ENCODE results near the gene SOX18. TPM values are rescaled to one million over a fixed set of nuclear protein-coding genes. Genes with fewer than 3 reads are reported as not detected.

Gene SOX18
- total and polyA plus RNA-seq, 2 of the 13 experiments (the other 11 are each of a cell fraction or from before 2014, with no cell fraction given), result 1.6 to 1.9 TPM

DNA sequence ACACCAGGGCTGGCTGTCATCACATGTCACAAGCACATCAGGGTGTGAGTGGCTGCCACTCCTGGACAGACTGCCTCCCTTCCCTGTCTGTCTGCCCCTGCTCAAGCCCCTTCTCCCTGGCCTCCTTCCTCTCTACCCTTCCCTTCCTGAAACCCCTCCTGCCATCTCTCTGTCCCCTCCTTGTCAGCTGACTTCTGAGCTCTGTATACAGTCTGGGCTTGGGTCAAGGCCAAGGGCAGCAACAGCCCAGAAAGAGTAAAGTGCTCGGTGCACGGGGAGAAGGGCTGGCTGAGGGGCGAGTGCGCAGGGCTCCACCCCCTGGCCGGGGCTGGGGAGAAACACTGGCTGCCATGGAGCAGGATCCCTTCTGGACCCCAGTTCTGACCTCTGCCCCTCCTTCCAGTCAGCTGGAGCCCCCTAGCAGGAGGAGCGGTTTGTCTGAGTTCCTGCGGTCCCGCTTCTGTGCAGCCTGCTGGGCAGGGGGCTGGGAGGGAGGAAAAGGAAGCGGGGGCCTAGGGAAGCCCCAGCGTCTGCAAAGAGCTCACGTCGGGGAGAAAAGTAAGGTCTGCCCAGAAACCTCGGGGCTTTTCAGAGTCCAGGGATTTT is 32.8 kb upstream of the SOX18 start (continued):
- TF ChIP-seq, protein P1, sequence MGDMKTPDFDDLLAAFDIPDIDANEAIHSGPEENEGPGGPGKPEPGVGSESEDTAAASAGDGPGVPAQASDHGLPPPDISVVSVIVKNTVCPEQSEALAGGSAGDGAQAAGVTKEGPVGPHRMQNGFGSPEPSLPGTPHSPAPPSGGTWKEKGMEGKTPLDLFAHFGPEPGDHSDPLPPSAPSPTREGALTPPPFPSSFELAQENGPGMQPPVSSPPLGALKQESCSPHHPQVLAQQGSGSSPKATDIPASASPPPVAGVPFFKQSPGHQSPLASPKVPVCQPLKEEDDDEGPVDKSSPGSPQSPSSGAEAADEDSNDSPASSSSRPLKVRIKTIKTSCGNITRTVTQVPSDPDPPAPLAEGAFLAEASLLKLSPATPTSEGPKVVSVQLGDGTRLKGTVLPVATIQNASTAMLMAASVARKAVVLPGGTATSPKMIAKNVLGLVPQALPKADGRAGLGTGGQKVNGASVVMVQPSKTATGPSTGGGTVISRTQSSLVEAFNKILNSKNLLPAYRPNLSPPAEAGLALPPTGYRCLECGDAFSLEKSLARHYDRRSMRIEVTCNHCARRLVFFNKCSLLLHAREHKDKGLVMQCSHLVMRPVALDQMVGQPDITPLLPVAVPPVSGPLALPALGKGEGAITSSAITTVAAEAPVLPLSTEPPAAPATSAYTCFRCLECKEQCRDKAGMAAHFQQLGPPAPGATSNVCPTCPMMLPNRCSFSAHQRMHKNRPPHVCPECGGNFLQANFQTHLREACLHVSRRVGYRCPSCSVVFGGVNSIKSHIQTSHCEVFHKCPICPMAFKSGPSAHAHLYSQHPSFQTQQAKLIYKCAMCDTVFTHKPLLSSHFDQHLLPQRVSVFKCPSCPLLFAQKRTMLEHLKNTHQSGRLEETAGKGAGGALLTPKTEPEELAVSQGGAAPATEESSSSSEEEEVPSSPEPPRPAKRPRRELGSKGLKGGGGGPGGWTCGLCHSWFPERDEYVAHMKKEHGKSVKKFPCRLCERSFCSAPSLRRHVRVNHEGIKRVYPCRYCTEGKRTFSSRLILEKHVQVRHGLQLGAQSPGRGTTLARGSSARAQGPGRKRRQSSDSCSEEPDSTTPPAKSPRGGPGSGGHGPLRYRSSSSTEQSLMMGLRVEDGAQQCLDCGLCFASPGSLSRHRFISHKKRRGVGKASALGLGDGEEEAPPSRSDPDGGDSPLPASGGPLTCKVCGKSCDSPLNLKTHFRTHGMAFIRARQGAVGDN (CRISPR knock-in tag; IDR thresholded peaks at IDR 0.05), result peak; percentile 42; the same call in 1 of the 2 replicates
- TF ChIP-seq, protein P2, sequence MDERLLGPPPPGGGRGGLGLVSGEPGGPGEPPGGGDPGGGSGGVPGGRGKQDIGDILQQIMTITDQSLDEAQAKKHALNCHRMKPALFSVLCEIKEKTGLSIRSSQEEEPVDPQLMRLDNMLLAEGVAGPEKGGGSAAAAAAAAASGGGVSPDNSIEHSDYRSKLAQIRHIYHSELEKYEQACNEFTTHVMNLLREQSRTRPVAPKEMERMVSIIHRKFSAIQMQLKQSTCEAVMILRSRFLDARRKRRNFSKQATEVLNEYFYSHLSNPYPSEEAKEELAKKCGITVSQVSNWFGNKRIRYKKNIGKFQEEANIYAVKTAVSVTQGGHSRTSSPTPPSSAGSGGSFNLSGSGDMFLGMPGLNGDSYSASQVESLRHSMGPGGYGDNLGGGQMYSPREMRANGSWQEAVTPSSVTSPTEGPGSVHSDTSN (CRISPR knock-in tag; IDR thresholded peaks at IDR 0.05), result peak; percentile 50; the same call in 1 of the 2 replicates
- TF ChIP-seq, protein P3, sequence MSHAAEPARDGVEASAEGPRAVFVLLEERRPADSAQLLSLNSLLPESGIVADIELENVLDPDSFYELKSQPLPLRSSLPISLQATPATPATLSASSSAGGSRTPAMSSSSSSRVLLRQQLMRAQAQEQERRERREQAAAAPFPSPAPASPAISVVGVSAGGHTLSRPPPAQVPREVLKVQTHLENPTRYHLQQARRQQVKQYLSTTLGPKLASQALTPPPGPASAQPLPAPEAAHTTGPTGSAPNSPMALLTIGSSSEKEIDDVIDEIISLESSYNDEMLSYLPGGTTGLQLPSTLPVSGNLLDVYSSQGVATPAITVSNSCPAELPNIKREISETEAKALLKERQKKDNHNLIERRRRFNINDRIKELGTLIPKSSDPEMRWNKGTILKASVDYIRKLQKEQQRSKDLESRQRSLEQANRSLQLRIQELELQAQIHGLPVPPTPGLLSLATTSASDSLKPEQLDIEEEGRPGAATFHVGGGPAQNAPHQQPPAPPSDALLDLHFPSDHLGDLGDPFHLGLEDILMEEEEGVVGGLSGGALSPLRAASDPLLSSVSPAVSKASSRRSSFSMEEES (CRISPR knock-in tag; IDR thresholded peaks at IDR 0.05), result peak; percentile 86; the same call in 1 of the 2 replicates
- TF ChIP-seq PAF1 (CRISPR knock-in tag; IDR thresholded peaks at IDR 0.05) (no peak), PPARG (CRISPR knock-in tag; conservative IDR thresholded peaks at IDR 0.05) (0 out of 2 replicates have a peak, but pooled peaks have one; percentile 54), MYC (CRISPR knock-in tag; IDR thresholded peaks at IDR 0.05; ENCODE audit: borderline replicate concordance) (peak; percentile 30; the same call in 1 of the 2 replicates), ZNF598 (CRISPR knock-in tag; IDR thresholded peaks at IDR 0.05; ENCODE audit: borderline replicate concordance) (no peak), NCOA2 (CRISPR knock-in tag; IDR thresholded peaks at IDR 0.05) (0 out of 2 replicates have a peak, but pooled peaks have one; percentile 61), HDAC1 (CRISPR knock-in tag; IDR thresholded peaks at IDR 0.05) (peak; percentile 68), KLF12 (CRISPR knock-in tag; IDR thresholded peaks at IDR 0.05; ENCODE audit: borderline replicate concordance) (0 out of 2 replicates have a peak, but pooled peaks have one; percentile 37), KLF16 (CRISPR knock-in tag; IDR thresholded peaks at IDR 0.05) (peak in 1 of 2 experiments; percentile 55; a peak in 1 of 4 replicates), RORA (CRISPR knock-in tag; IDR thresholded peaks at IDR 0.05) (no peak), SOX13 (IDR thresholded peaks at IDR 0.05) (no peak), SOX13 (CRISPR knock-in tag; conservative IDR thresholded peaks at IDR 0.05 in 1 of 2, IDR thresholded peaks at IDR 0.05 in 1 of 2) (peak in 1 of 2 experiments; percentile 53; a peak in 1 of 4 replicates), ZNF335 (CRISPR knock-in tag; IDR thresholded peaks at IDR 0.05) (0 out of 2 replicates have a peak, but pooled peaks have one; percentile 53)
- TF ChIP-seq, protein P4, sequence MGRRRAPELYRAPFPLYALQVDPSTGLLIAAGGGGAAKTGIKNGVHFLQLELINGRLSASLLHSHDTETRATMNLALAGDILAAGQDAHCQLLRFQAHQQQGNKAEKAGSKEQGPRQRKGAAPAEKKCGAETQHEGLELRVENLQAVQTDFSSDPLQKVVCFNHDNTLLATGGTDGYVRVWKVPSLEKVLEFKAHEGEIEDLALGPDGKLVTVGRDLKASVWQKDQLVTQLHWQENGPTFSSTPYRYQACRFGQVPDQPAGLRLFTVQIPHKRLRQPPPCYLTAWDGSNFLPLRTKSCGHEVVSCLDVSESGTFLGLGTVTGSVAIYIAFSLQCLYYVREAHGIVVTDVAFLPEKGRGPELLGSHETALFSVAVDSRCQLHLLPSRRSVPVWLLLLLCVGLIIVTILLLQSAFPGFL (CRISPR knock-in tag; IDR thresholded peaks at IDR 0.05), result no peak
- TF ChIP-seq, protein P5, sequence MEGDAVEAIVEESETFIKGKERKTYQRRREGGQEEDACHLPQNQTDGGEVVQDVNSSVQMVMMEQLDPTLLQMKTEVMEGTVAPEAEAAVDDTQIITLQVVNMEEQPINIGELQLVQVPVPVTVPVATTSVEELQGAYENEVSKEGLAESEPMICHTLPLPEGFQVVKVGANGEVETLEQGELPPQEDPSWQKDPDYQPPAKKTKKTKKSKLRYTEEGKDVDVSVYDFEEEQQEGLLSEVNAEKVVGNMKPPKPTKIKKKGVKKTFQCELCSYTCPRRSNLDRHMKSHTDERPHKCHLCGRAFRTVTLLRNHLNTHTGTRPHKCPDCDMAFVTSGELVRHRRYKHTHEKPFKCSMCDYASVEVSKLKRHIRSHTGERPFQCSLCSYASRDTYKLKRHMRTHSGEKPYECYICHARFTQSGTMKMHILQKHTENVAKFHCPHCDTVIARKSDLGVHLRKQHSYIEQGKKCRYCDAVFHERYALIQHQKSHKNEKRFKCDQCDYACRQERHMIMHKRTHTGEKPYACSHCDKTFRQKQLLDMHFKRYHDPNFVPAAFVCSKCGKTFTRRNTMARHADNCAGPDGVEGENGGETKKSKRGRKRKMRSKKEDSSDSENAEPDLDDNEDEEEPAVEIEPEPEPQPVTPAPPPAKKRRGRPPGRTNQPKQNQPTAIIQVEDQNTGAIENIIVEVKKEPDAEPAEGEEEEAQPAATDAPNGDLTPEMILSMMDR (CRISPR knock-in tag; IDR thresholded peaks at IDR 0.05), result peak; percentile 59
- TF ChIP-seq, protein P6, sequence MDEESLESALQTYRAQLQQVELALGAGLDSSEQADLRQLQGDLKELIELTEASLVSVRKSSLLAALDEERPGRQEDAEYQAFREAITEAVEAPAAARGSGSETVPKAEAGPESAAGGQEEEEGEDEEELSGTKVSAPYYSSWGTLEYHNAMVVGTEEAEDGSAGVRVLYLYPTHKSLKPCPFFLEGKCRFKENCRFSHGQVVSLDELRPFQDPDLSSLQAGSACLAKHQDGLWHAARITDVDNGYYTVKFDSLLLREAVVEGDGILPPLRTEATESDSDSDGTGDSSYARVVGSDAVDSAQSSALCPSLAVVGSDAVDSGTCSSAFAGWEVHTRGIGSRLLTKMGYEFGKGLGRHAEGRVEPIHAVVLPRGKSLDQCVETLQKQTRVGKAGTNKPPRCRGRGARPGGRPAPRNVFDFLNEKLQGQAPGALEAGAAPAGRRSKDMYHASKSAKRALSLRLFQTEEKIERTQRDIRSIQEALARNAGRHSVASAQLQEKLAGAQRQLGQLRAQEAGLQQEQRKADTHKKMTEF (CRISPR knock-in tag; IDR thresholded peaks at IDR 0.05), result peak; percentile 25; the same call in 1 of the 2 replicates

Data from HepG2 (cell line).